ENCODE measurements around the gene TMBIM1. TPM values are rescaled to one million over a fixed set of nuclear protein-coding genes. Genes with fewer than 3 reads are reported as not detected.

The TMBIM1 gene
- total and polyA plus RNA-seq, 9 of the 15 experiments (the other 6 are each of a cell fraction or from before 2014, with no cell fraction given), result 14.2 to 105 (median 47.0) TPM

DNA sequence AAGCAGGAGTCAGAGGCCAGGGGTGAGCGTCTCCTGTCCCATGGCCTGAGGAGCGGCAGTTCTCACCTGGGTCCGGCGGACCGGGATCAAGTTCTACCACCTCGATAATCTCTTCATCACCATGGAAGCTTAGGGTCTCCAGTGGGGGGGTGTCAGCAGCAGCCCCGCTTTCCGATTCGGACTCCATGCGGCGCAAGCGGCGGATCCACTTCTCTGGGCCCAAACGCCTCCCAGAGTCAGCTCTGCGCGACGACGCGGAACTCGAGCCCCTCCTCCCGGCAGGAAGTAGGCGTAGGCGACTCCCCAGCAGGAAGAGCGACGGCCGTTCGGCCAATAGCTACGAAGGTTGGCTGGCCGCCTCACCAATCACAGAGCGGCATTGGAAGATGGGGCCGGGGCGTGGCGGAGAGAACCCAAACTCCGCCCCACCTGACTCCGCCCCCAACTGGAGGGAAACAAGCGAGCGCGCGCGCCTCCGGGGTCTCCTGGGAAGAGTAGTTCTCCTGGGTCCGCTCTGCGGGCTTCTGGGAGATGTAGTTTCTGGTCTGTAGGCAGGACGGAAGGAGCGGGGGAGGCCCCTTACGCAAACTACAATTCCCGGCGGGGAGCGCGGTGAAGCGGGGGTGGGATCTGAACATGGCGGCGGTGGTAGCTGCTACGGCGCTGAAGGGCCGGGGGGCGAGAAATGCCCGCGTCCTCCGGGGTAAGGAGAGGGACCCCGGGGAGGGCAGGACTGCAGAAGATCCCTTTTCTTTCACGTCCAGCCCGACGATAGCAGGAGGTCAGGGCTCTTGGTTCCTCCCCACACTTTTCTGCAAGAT lies 22.2 kb downstream of the TMBIM1 start, which contains the start of the genes AAMP and PNKD (continued):
- no peak for TF ChIP-seq HOXB6 (CRISPR knock-in tag; IDR thresholded peaks at IDR 0.05; ENCODE audit: borderline replicate concordance)
- no peak for TF ChIP-seq EHMT2 (IDR thresholded peaks at IDR 0.05)
- TF ChIP-seq ZNF124 (CRISPR knock-in tag; IDR thresholded peaks at IDR 0.05), result no peak
- TF ChIP-seq CHD4 (IDR thresholded peaks at IDR 0.05; ENCODE audit: insufficient read depth, insufficient replicate concordance, low read depth, low read length, poor library complexity, severe bottlenecking), result no peak
- TF ChIP-seq, protein P1, sequence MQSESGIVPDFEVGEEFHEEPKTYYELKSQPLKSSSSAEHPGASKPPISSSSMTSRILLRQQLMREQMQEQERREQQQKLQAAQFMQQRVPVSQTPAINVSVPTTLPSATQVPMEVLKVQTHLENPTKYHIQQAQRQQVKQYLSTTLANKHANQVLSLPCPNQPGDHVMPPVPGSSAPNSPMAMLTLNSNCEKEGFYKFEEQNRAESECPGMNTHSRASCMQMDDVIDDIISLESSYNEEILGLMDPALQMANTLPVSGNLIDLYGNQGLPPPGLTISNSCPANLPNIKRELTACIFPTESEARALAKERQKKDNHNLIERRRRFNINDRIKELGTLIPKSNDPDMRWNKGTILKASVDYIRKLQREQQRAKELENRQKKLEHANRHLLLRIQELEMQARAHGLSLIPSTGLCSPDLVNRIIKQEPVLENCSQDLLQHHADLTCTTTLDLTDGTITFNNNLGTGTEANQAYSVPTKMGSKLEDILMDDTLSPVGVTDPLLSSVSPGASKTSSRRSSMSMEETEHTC (IDR thresholded peaks at IDR 0.05), result no peak
- peak; percentile 76; the same call in 1 of the 2 replicates for TF ChIP-seq ZNF740 (CRISPR knock-in tag; IDR thresholded peaks at IDR 0.05)
- no peak for TF ChIP-seq ZNF740 (tag; IDR thresholded peaks at IDR 0.05)
- TF ChIP-seq HCFC1 (IDR thresholded peaks at IDR 0.05; ENCODE audit: low read depth, low read length), result peak; percentile 98
- TF ChIP-seq MBD2 (IDR thresholded peaks at IDR 0.05; ENCODE audit: borderline replicate concordance, low read depth), result peak; percentile 93
- TF ChIP-seq TAF7 (tag; IDR thresholded peaks at IDR 0.05), result 0 out of 2 replicates have a peak, but pooled peaks have one; percentile 19
- no peak for TF ChIP-seq RBM15 (IDR thresholded peaks at IDR 0.05; ENCODE audit: insufficient read depth, low read length)
- no peak for TF ChIP-seq CHD1 (IDR thresholded peaks at IDR 0.05; ENCODE audit: low read length)
- no peak for TF ChIP-seq MXD1 (CRISPR knock-in tag; IDR thresholded peaks at IDR 0.05; ENCODE audit: borderline replicate concordance, poor library complexity, severe bottlenecking)
- TF ChIP-seq ZNF609 (CRISPR knock-in tag; IDR thresholded peaks at IDR 0.05; ENCODE audit: borderline replicate concordance), result no peak
- TF ChIP-seq, protein P2, sequence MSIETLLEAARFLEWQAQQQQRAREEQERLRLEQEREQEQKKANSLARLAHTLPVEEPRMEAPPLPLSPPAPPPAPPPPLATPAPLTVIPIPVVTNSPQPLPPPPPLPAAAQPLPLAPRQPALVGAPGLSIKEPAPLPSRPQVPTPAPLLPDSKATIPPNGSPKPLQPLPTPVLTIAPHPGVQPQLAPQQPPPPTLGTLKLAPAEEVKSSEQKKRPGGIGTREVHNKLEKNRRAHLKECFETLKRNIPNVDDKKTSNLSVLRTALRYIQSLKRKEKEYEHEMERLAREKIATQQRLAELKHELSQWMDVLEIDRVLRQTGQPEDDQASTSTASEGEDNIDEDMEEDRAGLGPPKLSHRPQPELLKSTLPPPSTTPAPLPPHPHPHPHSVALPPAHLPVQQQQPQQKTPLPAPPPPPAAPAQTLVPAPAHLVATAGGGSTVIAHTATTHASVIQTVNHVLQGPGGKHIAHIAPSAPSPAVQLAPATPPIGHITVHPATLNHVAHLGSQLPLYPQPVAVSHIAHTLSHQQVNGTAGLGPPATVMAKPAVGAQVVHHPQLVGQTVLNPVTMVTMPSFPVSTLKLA (conservative IDR thresholded peaks at IDR 0.05), result peak; percentile 92 to 95
- TF ChIP-seq ETS2 (tag; IDR thresholded peaks at IDR 0.05; ENCODE audit: borderline replicate concordance, poor library complexity, severe bottlenecking), result no peak
- no peak for TF ChIP-seq MTA2 (IDR thresholded peaks at IDR 0.05; ENCODE audit: low read depth)
